RWPE1 (cell line): Measurements from ENCODE around the gene PLCB4.

ENCODE experiments used
- CTCF ChIA-PET: fragments of 350-600 bp; sonication (Branson Sonifier 250); formaldehyde crosslinking; extraction: SDS; loops from one replicate; lab custom pipeline; 2021; lab: Yijun Ruan, JAX
- POLR2A ChIA-PET: fragments of 400-600 bp; formaldehyde crosslinking; extraction: SDS; loops from one replicate; lab custom pipeline; 2020; ENCODE audit warnings: antibody characterized with exemption; ENCODE audit not compliant: low non-redundant PET; lab: Yijun Ruan, JAX
- DNase-seq: peaks from one replicate; pipeline ENCODE4 v3.0.0; 2012; ENCODE audit warnings: low spot score
- H3K27ac ChIP-seq: fragments of 450-650 bp; 2 replicates; pipeline ENCODE4 v1.5.1; 2017
- CTCF ChIP-seq: fragments of 450-650 bp; conservative IDR thresholded peaks from 2 replicates; pipeline ENCODE4 v1.5.1; 2017; ENCODE audit warnings: low read depth, mild to moderate bottlenecking

Gene PLCB4

GRCh38 chr20:9139106-9139833 is 70.4 kb downstream of the PLCB4 start:
- CTCF ChIA-PET = no interaction called here
- POLR2A ChIA-PET = no interaction called here
- no peak for TF ChIP-seq CTCF
- H3K27ac ChIP-seq = no peak overlapping the region
- no peak for DNase-seq

GRCh38 chr20:9140162-9140760 is 71.4 kb downstream of the PLCB4 start:
- POLR2A ChIA-PET = no interaction called here
- CTCF ChIA-PET = no interaction called here
- TF ChIP-seq CTCF = no peak
- DNase-seq = no peak
- no peak overlapping the region for H3K27ac ChIP-seq

- ChIA-PET POLR2A (no interaction called here), CTCF (no interaction called here)
These were observed 72.2 kb downstream of the PLCB4 start for GRCh38 chr20:9141070-9141469.

GRCh38 chr20:9141921-9142320 is 73.0 kb downstream of the PLCB4 start:
- CTCF ChIA-PET = no interaction called here
- no peak for DNase-seq
- POLR2A ChIA-PET = no interaction called here
- TF ChIP-seq CTCF = no peak
- H3K27ac ChIP-seq = no peak overlapping the region

More at GRCh38 chr20:9141070-9141469, 72.2 kb downstream of the PLCB4 start:
- no peak for DNase-seq
- no peak for TF ChIP-seq CTCF
- H3K27ac ChIP-seq = no peak overlapping the region

- CTCF ChIA-PET = no interaction called here
- POLR2A ChIA-PET = no interaction called here
- no peak overlapping the region for H3K27ac ChIP-seq
- DNase-seq = no peak
- TF ChIP-seq CTCF = no peak
These were observed 73.9 kb downstream of the PLCB4 start for GRCh38 chr20:9142809-9143208.

GRCh38 chr20:9143926-9144325 is 75.0 kb downstream of the PLCB4 start:
- H3K27ac ChIP-seq = no peak overlapping the region
- no peak for DNase-seq
- CTCF ChIA-PET = no interaction called here
- no peak for TF ChIP-seq CTCF
- POLR2A ChIA-PET = no interaction called here
